GM12874 (cell line): Measurements from ENCODE around the gene SPIN1.

Source experiments
- TF ChIP-seq, protein P1 (sequence below): IDR thresholded peaks from 2 replicates; pipeline ENCODE4 v1.5.1; 2011; ENCODE audit warnings: low read depth, mild to moderate bottlenecking, control low read depth, low read length, moderate library complexity; ENCODE audit not compliant: insufficient read depth

SPIN1 gene

GRCh38 chr9:88379352-88379751 is 8.9 kb upstream of the SPIN1 start:
- TF ChIP-seq, protein P1, sequence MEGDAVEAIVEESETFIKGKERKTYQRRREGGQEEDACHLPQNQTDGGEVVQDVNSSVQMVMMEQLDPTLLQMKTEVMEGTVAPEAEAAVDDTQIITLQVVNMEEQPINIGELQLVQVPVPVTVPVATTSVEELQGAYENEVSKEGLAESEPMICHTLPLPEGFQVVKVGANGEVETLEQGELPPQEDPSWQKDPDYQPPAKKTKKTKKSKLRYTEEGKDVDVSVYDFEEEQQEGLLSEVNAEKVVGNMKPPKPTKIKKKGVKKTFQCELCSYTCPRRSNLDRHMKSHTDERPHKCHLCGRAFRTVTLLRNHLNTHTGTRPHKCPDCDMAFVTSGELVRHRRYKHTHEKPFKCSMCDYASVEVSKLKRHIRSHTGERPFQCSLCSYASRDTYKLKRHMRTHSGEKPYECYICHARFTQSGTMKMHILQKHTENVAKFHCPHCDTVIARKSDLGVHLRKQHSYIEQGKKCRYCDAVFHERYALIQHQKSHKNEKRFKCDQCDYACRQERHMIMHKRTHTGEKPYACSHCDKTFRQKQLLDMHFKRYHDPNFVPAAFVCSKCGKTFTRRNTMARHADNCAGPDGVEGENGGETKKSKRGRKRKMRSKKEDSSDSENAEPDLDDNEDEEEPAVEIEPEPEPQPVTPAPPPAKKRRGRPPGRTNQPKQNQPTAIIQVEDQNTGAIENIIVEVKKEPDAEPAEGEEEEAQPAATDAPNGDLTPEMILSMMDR, result no peak

GRCh38 chr9:88380118-88380517 is 8.1 kb upstream of the SPIN1 start:
- TF ChIP-seq, protein P1, result no peak

- TF ChIP-seq, protein P1, result no peak
These were observed 5.1 kb upstream of the SPIN1 start for GRCh38 chr9:88383176-88383575.

DNA sequence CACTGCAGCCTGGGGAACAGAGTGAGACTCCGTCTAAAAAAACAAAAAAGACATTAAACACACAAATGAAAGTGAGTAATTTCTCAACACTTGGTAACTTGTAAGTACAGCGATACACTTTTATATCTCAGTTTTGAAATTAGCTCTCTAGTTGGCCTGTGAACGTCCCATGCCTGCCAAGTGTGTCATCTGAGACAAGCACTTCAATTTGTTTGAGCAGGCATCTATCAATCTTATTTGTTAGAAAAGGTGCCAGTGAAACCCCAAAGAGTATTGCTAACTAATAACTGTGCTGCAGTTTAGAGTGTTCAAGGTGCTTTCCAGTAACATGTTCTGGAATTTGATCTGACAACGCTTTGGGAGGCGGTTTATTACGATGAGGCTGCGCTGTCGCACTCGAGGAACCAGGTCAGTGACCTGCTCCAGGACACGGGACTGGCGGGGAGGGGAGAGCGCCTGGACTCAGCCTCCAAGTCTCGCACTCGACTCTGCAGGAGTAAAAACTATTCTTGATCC is 1.1 kb upstream of the SPIN1 start:
- TF ChIP-seq, protein P1, result no peak

GRCh38 chr9:88387552-88388202 is 567 bp upstream of the SPIN1 start:
- TF ChIP-seq, protein P1, result no peak

DNA sequence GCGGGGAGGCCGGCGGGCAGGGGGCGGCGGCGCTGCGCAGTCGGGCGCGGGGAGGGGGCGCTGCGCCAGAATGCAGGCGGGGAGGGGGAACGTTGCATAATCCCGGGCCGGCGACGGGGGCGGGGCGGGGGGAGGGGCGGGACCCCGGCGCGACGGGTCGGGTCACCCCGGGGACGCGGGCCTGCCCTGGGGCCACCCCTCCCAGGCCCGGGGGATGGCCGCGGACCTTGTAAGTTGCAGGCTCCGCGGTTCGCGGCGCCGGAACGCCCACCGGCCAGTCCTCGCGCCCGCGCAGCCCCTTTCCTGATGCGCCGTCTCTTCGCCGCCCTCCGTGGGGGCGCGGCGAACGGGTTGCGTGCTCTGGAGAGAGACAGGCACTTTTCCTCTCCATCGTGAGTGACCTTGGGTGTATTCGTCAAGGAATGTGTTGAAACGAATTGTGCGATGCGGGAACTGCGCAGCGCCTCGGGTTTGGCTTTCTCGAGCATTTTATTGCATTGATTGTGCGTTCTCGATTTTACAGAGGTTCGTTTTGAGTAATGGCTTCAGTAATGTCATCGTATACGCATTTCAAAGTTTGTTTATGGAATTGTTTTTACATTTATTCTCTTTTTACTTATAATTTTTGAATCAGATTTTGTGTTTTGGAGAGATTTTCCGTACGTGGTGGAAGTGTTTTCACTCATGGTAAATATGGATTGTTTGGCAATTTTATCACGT is 802 bp downstream of the SPIN1 start:
- TF ChIP-seq, protein P1, result no peak

- TF ChIP-seq, protein P1, result no peak
These were observed 2.2 kb downstream of the SPIN1 start for GRCh38 chr9:88390371-88390990.
